ENCODE results near the gene TCTN3.
"Not testable (repeated sequence)": the region's sequence is repeated elsewhere in the genome, so short reads cannot be mapped to it uniquely, and the experiment has no call there.

GRCh38 chr10:95732907-95733306, 39.2 kb upstream of the TCTN3 start:
- TF ChIP-seq ZBTB33 (IDR thresholded peaks at IDR 0.05; ENCODE audit: extremely low read depth, insufficient replicate concordance, low read length); POLR2A (IDR thresholded peaks at IDR 0.05; ENCODE audit: borderline replicate concordance, extremely low read depth, insufficient read depth, insufficient read length); YY1 (IDR thresholded peaks at IDR 0.05; ENCODE audit: extremely low read depth, insufficient replicate concordance, low read depth, low read length); CTCF (IDR thresholded peaks at IDR 0.05 in 2 of 3, conservative IDR thresholded peaks at IDR 0.05 in 1 of 3; ENCODE audit: borderline replicate concordance in 1 of 3, insufficient read depth in 1 of 3, low read depth in 2 of 3, low read length in 2 of 3); MAX (IDR thresholded peaks at IDR 0.05); EGR1 (IDR thresholded peaks at IDR 0.05; ENCODE audit: low read depth); SP1 (IDR thresholded peaks at IDR 0.05; ENCODE audit: low read depth); CEBPB (IDR thresholded peaks at IDR 0.05; ENCODE audit: low read depth): not testable (repeated sequence)
